HL-60/S4 treated with retinoic acid at 250 ng/mL for 4 days and 3 days (cell line): ENCODE data around the gene LRGUK.
"Not testable (repeated sequence)": the region's sequence is repeated elsewhere in the genome, so short reads cannot be mapped to it uniquely, and the experiment has no call there.

Source experiments
- in situ Hi-C: fragments of 300-500 bp; cut with MboI; formaldehyde crosslinking; loops from 2 replicates; pipeline ENCODE4 v1.7.0; 2022; ENCODE audit warnings: low sequenced_read_pairs

Gene LRGUK

GRCh38 chr7:134234216-134234615, 107.1 kb downstream of the LRGUK start:
- in situ Hi-C loops = no loop called here

GRCh38 chr7:134245253-134245652, 118.1 kb downstream of the LRGUK start:
- in situ Hi-C loops = no loop called here

- in situ Hi-C loops = no loop called here
These were observed 119.2 kb downstream of the LRGUK start for GRCh38 chr7:134246347-134246746.

DNA sequence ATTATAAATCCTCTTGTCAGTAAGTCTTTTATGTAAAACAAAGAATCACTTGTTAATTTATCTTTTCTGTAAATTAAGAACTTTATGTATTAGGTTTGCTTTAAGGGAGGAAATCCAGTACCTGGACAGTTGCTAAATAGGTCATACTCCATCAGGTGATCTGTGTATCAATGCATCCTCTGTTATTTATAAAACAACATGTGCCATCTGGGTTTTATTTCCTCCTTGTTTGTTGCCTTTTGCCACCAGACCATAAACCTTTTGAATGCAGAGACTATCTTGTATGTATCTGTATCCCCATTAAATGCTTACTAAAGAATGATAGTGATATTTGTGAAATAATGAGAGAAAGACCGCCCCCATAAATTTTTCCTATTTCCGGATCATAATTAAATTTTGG, 119.6 kb downstream of the LRGUK start:
- in situ Hi-C loops = no loop called here

GRCh38 chr7:134248196-134248595, 121.1 kb downstream of the LRGUK start:
- in situ Hi-C loops = no loop called here

DNA sequence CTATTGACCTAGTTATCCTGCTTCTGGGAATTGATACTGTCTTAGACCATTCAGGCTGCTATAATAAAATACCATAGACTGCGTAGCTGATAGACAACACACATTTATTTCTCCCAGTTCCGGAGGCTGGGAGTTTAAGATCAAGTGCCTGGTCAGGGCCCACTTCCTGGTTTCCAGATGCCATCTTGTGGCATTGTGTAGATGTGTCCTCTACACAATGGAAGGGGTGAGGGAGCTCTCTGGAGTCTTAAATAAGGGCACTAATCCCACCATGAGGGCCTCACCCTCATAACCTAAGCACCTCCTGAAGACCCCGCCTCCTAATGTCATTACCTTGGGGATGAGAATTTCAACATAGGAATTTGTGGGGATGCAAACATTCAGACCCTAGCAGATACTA, 127.2 kb downstream of the LRGUK start:
- in situ Hi-C loops = no loop called here

DNA sequence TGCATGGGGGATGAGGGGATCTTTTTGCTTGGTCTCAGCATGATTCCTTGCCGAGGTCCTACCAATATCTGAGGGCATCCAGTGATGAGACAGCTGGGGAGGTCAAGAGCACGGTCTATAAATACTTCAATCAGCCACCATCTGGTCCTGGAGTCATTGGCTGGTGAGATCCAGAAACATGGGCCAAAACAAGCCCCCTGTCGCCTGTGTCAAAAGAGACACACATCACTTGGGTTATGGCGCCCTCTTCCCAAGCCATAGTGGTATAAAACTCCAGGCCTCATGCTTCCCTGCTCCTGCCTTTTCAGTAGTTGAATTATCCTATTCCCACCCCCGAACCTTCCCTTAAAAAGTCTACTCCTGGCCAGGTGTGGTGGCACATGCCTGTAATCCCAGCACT, 128.7 kb downstream of the LRGUK start:
- in situ Hi-C loops = no loop called here

- in situ Hi-C loops = no loop called here
These were observed 135.2 kb downstream of the LRGUK start for GRCh38 chr7:134262322-134262721.

- in situ Hi-C loops = no loop called here
These were observed 149.8 kb downstream of the LRGUK start for GRCh38 chr7:134276951-134277350.

GRCh38 chr7:134278502-134279153, 151.5 kb downstream of the LRGUK start:
- in situ Hi-C loops = no loop called here

DNA sequence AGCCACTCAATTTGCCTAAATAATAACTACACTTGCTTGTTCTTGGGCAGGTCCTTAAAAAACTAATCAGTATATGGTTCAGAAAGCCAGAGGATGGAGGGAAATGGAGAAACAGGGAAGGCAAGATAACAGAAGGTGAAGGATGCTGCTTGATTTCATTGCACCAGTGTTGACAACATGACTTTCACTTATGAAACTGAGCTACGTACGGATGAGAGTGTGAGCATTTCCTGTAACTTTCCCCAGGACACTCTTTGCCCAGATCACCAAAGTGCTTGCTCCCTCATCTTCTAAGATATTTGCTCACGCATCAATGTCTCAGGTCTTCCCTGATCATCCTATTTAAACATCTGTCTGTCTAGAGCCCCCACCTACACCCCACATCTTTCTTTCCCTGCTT, 152.2 kb downstream of the LRGUK start:
- in situ Hi-C loops = no loop called here

DNA sequence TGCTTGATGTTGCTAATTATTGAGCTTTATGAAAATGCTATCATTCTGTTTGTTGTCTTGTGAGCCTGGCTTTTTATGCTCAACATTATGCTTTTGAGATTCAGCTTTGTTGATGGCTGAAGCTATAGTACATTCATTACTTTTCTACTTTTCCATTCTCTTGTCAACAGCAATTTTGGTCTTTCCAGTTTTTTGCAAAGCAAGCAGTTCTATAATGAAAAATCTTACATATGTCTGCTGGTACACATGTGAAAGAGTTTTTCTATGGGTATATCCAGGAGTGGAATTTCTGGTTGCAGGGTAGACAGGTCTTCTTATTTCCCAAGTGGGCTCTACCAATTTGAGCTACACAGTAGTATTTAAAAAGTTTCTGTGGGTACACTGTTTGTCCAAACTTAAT, 152.8 kb downstream of the LRGUK start:
- in situ Hi-C loops = no loop called here

- in situ Hi-C loops = no loop called here
These were observed 153.4 kb downstream of the LRGUK start for GRCh38 chr7:134280508-134280907.

GRCh38 chr7:134284011-134284410, 156.9 kb downstream of the LRGUK start:
- in situ Hi-C loops = no loop called here

DNA sequence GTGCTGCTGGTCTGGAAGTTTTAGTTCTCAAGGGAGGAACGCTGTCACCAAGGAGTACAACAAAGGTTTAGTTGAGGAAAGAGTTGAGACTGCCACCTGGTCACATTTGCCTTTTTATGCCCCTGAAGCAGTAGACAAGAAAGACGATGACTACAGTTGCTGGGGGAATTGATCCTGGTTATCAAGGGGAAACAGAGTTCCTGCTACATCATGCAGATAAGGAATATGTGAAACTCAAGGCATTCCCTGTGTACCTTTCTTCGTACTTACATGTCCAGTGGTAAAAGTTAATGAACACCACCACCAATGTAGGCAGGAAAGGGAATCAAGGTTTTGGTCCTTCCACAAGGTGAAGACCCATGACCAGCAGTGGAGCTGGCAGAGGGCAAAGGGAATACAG, 157.8 kb downstream of the LRGUK start:
- in situ Hi-C loops = no loop called here

GRCh38 chr7:134287916-134288659, 160.9 kb downstream of the LRGUK start:
- in situ Hi-C loops = no loop called here

DNA sequence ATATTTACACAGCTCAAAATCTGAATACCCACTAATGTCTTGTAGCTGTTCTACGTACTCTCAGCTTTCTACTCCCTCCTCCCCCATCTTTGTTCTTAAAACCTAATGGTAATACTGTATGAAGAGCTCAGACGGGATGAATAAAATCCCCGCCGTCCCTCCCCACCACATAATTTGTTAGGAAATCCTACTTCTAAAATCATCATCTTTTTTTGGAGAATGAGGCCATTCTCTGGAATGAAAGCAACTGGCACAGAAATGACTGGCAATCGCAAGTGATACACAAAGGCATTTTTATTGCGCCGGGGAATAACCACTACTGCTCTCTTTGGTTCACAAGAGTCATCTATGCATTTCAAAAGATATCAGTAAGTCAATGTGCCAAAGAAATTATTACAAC, 162.3 kb downstream of the LRGUK start:
- in situ Hi-C loops = no loop called here

DNA sequence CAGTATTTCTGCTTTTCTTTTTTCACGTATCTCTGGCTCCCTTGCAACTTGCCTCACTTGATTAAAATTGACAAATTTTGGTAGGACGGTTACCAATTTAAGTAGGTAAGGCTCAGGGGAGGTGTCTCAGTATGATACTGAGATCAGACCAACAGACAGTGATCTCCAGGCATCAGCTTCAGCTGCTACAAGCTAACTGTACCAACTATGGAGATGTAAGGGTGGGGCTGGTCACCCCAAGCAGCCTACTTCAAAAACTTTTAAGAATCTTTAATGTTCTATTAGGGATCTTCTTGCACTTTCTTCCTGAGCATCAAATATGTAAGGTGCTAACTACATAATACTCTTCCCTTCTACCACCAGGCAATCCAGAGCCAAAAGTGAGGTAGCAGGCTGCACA, 162.7 kb downstream of the LRGUK start:
- in situ Hi-C loops = no loop called here

- in situ Hi-C loops = no loop called here
These were observed 163.1 kb downstream of the LRGUK start for GRCh38 chr7:134290286-134290685.

DNA sequence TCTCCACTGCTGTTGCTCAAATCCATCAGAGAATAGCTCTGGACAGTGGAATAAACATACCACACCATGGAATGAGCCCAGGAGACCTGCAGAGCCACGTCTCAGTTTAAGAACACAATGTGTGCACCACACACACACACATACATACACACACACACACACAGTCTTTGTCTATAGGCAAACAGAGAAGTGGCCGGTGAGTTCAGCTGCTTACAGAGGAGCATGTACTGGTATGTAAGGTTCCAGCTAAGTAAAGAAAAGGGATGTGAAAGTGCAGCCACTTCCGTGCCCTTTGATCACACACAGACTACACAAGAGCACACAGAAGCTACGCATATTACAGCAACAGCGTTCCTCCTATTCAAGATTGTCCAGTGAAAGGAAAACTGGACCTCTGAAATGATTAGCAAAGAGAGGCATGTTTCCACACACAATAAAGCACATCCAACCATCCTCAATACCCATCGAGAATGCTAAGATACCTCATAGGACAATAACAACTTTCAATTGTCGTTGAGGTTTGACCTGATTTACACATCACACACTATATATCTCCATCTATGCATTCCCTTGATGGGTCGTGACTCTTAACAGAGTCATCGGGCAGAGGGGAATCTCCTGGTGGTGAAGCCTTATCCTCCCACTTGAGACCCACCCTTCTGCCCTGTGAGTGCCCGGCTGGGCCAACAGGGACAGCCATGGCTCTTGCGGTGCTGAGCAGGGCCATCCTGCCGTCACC, 166.0 kb downstream of the LRGUK start:
- in situ Hi-C loops = no loop called here

DNA sequence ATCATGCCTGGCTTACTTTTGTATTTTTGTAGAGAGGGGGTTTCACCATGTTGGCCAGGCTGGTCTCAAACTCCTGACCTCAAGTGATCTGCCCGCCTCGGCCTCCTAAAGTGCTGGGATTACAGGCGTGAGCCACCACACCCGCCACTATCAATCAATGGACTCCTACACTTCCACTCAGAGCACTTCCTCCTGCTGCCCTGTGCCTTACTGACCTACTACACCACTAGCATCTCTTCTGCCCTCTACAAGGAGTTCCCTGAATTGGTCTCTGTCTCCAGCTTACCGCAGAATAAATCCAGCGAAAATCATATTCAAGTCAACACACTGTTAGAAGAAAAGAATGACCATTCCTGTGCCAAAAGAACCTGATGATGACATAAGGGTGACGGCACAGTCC, 168.8 kb downstream of the LRGUK start:
- in situ Hi-C loops = not testable (repeated sequence)

- in situ Hi-C loops = no loop called here
These were observed 170.3 kb downstream of the LRGUK start for GRCh38 chr7:134297489-134297888.
